Osteoblast (primary cell): ENCODE results near the gene HMGXB3. TPM values are rescaled to one million over a fixed set of nuclear protein-coding genes. Genes with fewer than 3 reads are reported as not detected.
A peak's percentile ranks its signal among the peaks of the same experiment; 100 is the strongest.

ENCODE experiments used
- DNase-seq: peaks from one replicate; pipeline ENCODE4 v3.0.0; 2011; ENCODE audit warnings: low spot score, mixed read lengths; ENCODE audit not compliant: insufficient read length; ENCODE audit errors: missing footprints
- H2AFZ ChIP-seq: 2 replicates; pipeline ENCODE4 v1.6.0; 2011; ENCODE audit warnings: mild to moderate bottlenecking, low read length
- H3K27ac ChIP-seq: 2 replicates; pipeline ENCODE4 v1.5.1; 2011; ENCODE audit warnings: mild to moderate bottlenecking, low read depth, low read length, moderate library complexity
- H3K27me3 ChIP-seq: 2 replicates; pipeline ENCODE4 v1.6.0; 2012; ENCODE audit warnings: mild to moderate bottlenecking, control low read depth, inconsistent platforms, low read length, moderate library complexity; ENCODE audit not compliant: insufficient read depth
- H3K36me3 ChIP-seq: 2 replicates; pipeline ENCODE4 v1.5.1; 2011; ENCODE audit warnings: mild to moderate bottlenecking, low read length, control low read depth, moderate library complexity; ENCODE audit not compliant: insufficient read depth
- H3K4me1 ChIP-seq: 2 replicates; pipeline ENCODE4 v1.5.1; 2011; ENCODE audit warnings: mild to moderate bottlenecking, low read length, control low read depth, moderate library complexity; ENCODE audit not compliant: insufficient read depth
- H3K4me2 ChIP-seq: 2 replicates; pipeline ENCODE4 v1.6.0; 2011; ENCODE audit warnings: mild to moderate bottlenecking, low read length; ENCODE audit not compliant: insufficient read depth
- H3K4me3 ChIP-seq: fragments of 200-600 bp; sonication (generic); 3 replicates; pipeline ENCODE4 v1.5.1; 2012; ENCODE audit warnings: mild to moderate bottlenecking, low read length, inconsistent platforms; ENCODE audit not compliant: insufficient read depth
- H3K79me2 ChIP-seq: 2 replicates; pipeline ENCODE4 v1.6.0; 2012; ENCODE audit warnings: mild to moderate bottlenecking, low read length, control low read depth, inconsistent platforms; ENCODE audit not compliant: insufficient read depth
- H3K9me3 ChIP-seq: 2 replicates; pipeline ENCODE4 v1.5.1; 2011; ENCODE audit warnings: low read depth, low read length, control low read depth
- H4K20me1 ChIP-seq: 2 replicates; pipeline ENCODE4 v1.6.0; 2012; ENCODE audit warnings: mild to moderate bottlenecking, low read length, control low read depth; ENCODE audit not compliant: insufficient read depth
- CTCF ChIP-seq: IDR thresholded peaks from 2 replicates; pipeline ENCODE4 v1.5.1; 2011; ENCODE audit warnings: mild to moderate bottlenecking, low read depth, low read length, moderate library complexity; ENCODE audit errors: extremely low read depth
- total RNA-seq: library from RNA; depleted of rRNA; stranded (reverse); fragments of >200 nt; gene quantifications from 2 replicates; pipeline ENCODE4 v1.2.3, GENCODE V29; 2012

Gene HMGXB3
- total RNA-seq, 1 donor: 54.3 TPM

- Histone ChIP-seq H3K79me2 (peaks cover 56% of the 10 kb centered on the region), H3K4me2 (peak overlapping the region; percentile 42), H3K9me3 (no peaks in the 10 kb centered on the region), H4K20me1 (no peaks in the 10 kb centered on the region), H3K4me1 (peaks cover 28% of the 10 kb centered on the region), H3K36me3 (peaks cover 85% of the 10 kb centered on the region), H3K27ac (peak overlapping the region; percentile 71), H2AFZ (no peak overlapping the region), H3K27me3 (no peaks in the 10 kb centered on the region), H3K4me3 (no peak overlapping the region)
- no peak for TF ChIP-seq CTCF
- peak; percentile 44 for DNase-seq
These were observed 43.3 kb downstream of the HMGXB3 start for GRCh38 chr5:150043657-150044328.

- no peaks in the 10 kb centered on the region for H4K20me1 ChIP-seq
- H3K27ac ChIP-seq: peak overlapping the region; percentile 71
- no peaks in the 10 kb centered on the region for H3K27me3 ChIP-seq
- no peak overlapping the region for H2AFZ ChIP-seq
- H3K36me3 ChIP-seq: peaks cover 89% of the 10 kb centered on the region
- peaks cover 53% of the 10 kb centered on the region for H3K79me2 ChIP-seq
- peak overlapping the region; percentile 42 for H3K4me2 ChIP-seq
- H3K9me3 ChIP-seq: no peaks in the 10 kb centered on the region
- peaks cover 28% of the 10 kb centered on the region for H3K4me1 ChIP-seq
- H3K4me3 ChIP-seq: no peak overlapping the region
- peak; percentile 85 for DNase-seq
- no peak for TF ChIP-seq CTCF
These were observed 43.8 kb downstream of the HMGXB3 start for GRCh38 chr5:150044329-150044681.

GRCh38 chr5:150044712-150045111 is 44.2 kb downstream of the HMGXB3 start:
- Histone ChIP-seq H3K4me2 (peak overlapping the region; percentile 42), H3K27ac (peak overlapping the region; percentile 71), H3K9me3 (no peaks in the 10 kb centered on the region), H3K27me3 (no peaks in the 10 kb centered on the region), H3K4me1 (peaks cover 32% of the 10 kb centered on the region), H4K20me1 (no peaks in the 10 kb centered on the region), H2AFZ (no peak overlapping the region), H3K4me3 (no peak overlapping the region), H3K36me3 (peaks cover 89% of the 10 kb centered on the region), H3K79me2 (peaks cover 50% of the 10 kb centered on the region)
- TF ChIP-seq CTCF: no peak
- peak; percentile 44 for DNase-seq

- DNase-seq: no peak
- no peak for TF ChIP-seq CTCF
- Histone ChIP-seq H3K4me1 (peaks cover 40% of the 10 kb centered on the region), H4K20me1 (no peaks in the 10 kb centered on the region), H3K4me3 (no peak overlapping the region), H3K27me3 (no peaks in the 10 kb centered on the region), H3K27ac (peak overlapping the region; percentile 71), H3K36me3 (peaks cover 89% of the 10 kb centered on the region), H3K9me3 (no peaks in the 10 kb centered on the region), H3K79me2 (peaks cover 43% of the 10 kb centered on the region), H3K4me2 (no peak overlapping the region), H2AFZ (no peak overlapping the region)
These were observed 45.0 kb downstream of the HMGXB3 start for GRCh38 chr5:150045549-150045948.
